HL-60 (cell line): ENCODE measurements around the gene ARFGAP3.

Experiments
- DNase-seq, 2 experiments: peaks; one replicate each; pipeline ENCODE4 v3.0.0-alpha.2; 2010 to 2020; ENCODE audit warnings: low read depth in 1 of 2, low spot score in 1 of 2
- H3K27ac ChIP-seq: fragments of 250-450 bp; sonication (Bioruptor Pico); replicated peaks from 2 replicates; pipeline ENCODE4 v1.5.1; 2020; ENCODE audit warnings: mild to moderate bottlenecking, moderate library complexity
- H3K27me3 ChIP-seq: fragments of 250-450 bp; sonication (Bioruptor Pico); 2 replicates; pipeline ENCODE4 v1.5.1; 2021; ENCODE audit warnings: mild to moderate bottlenecking, moderate library complexity; ENCODE audit not compliant: insufficient read depth, poor library complexity, severe bottlenecking
- H3K4me3 ChIP-seq: replicated peaks from 2 replicates; pipeline ENCODE4 v1.5.1; 2011; ENCODE audit warnings: mild to moderate bottlenecking, control low read depth, low read length; ENCODE audit not compliant: insufficient read depth
- GABPA ChIP-seq: IDR thresholded peaks from 2 replicates; pipeline ENCODE4 v1.6.1; 2012; ENCODE audit warnings: low read depth
- POLR2AphosphoS5 ChIP-seq: IDR thresholded peaks from 2 replicates; pipeline ENCODE4 v1.6.1; 2012; ENCODE audit warnings: low read depth
- REST ChIP-seq: IDR thresholded peaks from 2 replicates; pipeline ENCODE4 v1.6.1; 2012; ENCODE audit warnings: low read depth; ENCODE audit not compliant: insufficient replicate concordance
- SPI1 ChIP-seq: IDR thresholded peaks from 2 replicates; pipeline ENCODE4 v1.6.1; 2012; ENCODE audit warnings: low read depth, mild to moderate bottlenecking, borderline replicate concordance
- TF ChIP-seq, protein P1 (sequence below): IDR thresholded peaks from one replicate; pipeline ENCODE4 v1.5.1; 2011; ENCODE audit warnings: low read length, control low read depth, inconsistent platforms; ENCODE audit not compliant: insufficient read depth

The ARFGAP3 gene

DNA sequence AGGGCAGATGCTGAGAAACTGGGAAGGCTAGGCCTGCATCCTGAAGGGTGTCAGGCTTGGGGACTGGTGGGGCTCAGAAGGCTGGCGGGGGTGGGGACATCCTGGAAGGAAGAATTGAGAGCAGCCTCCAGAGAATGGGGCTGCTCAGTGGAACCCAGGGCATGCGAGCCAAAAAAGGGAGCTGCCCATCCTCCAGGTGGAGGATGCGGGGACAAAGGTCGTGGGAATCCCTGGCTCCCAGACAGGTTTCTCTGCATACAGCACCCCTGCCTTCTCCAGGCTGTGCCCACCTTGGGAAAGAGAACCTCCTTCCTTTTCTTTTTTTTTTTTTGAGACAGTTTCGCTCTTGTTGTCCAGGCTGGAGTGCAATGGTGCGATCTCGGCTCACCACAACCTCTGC, 40.9 kb upstream of the ARFGAP3 start:
- Histone ChIP-seq H3K27ac (no peak overlapping the region), H3K4me3 (no peak overlapping the region), H3K27me3 (no peaks in the 10 kb centered on the region)
- DNase-seq = no peak
- TF ChIP-seq POLR2AphosphoS5 (no peak), SPI1 (no peak), GABPA (no peak), REST (no peak)
- TF ChIP-seq, protein P1, sequence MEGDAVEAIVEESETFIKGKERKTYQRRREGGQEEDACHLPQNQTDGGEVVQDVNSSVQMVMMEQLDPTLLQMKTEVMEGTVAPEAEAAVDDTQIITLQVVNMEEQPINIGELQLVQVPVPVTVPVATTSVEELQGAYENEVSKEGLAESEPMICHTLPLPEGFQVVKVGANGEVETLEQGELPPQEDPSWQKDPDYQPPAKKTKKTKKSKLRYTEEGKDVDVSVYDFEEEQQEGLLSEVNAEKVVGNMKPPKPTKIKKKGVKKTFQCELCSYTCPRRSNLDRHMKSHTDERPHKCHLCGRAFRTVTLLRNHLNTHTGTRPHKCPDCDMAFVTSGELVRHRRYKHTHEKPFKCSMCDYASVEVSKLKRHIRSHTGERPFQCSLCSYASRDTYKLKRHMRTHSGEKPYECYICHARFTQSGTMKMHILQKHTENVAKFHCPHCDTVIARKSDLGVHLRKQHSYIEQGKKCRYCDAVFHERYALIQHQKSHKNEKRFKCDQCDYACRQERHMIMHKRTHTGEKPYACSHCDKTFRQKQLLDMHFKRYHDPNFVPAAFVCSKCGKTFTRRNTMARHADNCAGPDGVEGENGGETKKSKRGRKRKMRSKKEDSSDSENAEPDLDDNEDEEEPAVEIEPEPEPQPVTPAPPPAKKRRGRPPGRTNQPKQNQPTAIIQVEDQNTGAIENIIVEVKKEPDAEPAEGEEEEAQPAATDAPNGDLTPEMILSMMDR = no peak

- H3K27ac ChIP-seq = peak overlapping the region; percentile 70
- no peak overlapping the region for H3K4me3 ChIP-seq
- H3K27me3 ChIP-seq = no peaks in the 10 kb centered on the region
- DNase-seq = peak; percentile 11 to 55
- no peak for TF ChIP-seq REST
- no peak for TF ChIP-seq POLR2AphosphoS5
- TF ChIP-seq, protein P1 = no peak
- no peak for TF ChIP-seq SPI1
- TF ChIP-seq GABPA = no peak
These were observed 38.5 kb upstream of the ARFGAP3 start for GRCh38 chr22:42895541-42895981.

GRCh38 chr22:42895087-42895486, 38.0 kb upstream of the ARFGAP3 start:
- Histone ChIP-seq H3K4me3 (no peak overlapping the region), H3K27me3 (no peaks in the 10 kb centered on the region), H3K27ac (peak overlapping the region; percentile 70)
- DNase-seq = peak; percentile 61 to 76
- TF ChIP-seq, protein P1 = no peak
- TF ChIP-seq SPI1 = peak; percentile 74
- no peak for TF ChIP-seq GABPA
- no peak for TF ChIP-seq POLR2AphosphoS5
